Fibroblast of lung (primary cell): ENCODE data around the gene CCDC7. TPM values are rescaled to one million over a fixed set of nuclear protein-coding genes. Genes with fewer than 3 reads are reported as not detected.

Experiments used
- DNase-seq, 2 donors: peaks; one replicate each; pipeline versions ENCODE4 v3.0.0 to v3.0.0-alpha.2; 2010; ENCODE audit warnings: low read depth in 2 of 2
- H2AFZ ChIP-seq: 2 replicates; pipeline ENCODE4 v1.5.1; 2012; ENCODE audit warnings: low read length, control low read depth, inconsistent platforms
- H3K27ac ChIP-seq: 2 replicates; pipeline ENCODE4 v1.5.1; 2011; ENCODE audit warnings: low read length, control low read depth; ENCODE audit not compliant: insufficient read depth
- H3K27me3 ChIP-seq: 2 replicates; pipeline ENCODE4 v1.5.1; 2011; ENCODE audit warnings: mild to moderate bottlenecking, low read length; ENCODE audit not compliant: control insufficient read depth, insufficient read depth
- H3K36me3 ChIP-seq: 2 replicates; pipeline ENCODE4 v1.5.1; 2011; ENCODE audit warnings: low read length; ENCODE audit not compliant: control insufficient read depth, insufficient read depth
- H3K4me1 ChIP-seq: 2 replicates; pipeline ENCODE4 v1.5.1; 2011; ENCODE audit warnings: low read length; ENCODE audit not compliant: control insufficient read depth, insufficient read depth; ENCODE audit errors: extremely low read depth
- H3K4me2 ChIP-seq: 2 replicates; pipeline ENCODE4 v1.5.1; 2011; ENCODE audit warnings: low read length, control low read depth; ENCODE audit not compliant: insufficient read depth; ENCODE audit errors: extremely low read depth
- H3K4me3 ChIP-seq, 4 experiments: fragments of 200-600 bp in 1 of 4; sonication (generic) in 1 of 4; replicated peaks in 1 of 4; 2 replicates each; pipeline ENCODE4 v1.5.1; 2011 to 2016; ENCODE audit warnings: low read length in 4 of 4, low read depth in 3 of 4, mild to moderate bottlenecking in 3 of 4, control low read depth in 2 of 4, inconsistent platforms in 1 of 4, mixed read lengths in 1 of 4; ENCODE audit not compliant: insufficient read depth in 1 of 4; ENCODE audit errors: control extremely low read depth in 1 of 4
- H3K79me2 ChIP-seq: 2 replicates; pipeline ENCODE4 v1.5.1; 2012; ENCODE audit warnings: mild to moderate bottlenecking, low read length, inconsistent platforms; ENCODE audit not compliant: control insufficient read depth, insufficient read depth
- H3K9ac ChIP-seq: 2 replicates; pipeline ENCODE4 v1.5.1; 2011; ENCODE audit warnings: mild to moderate bottlenecking, low read length, control low read depth; ENCODE audit not compliant: insufficient read depth
- H3K9me3 ChIP-seq: 2 replicates; pipeline ENCODE4 v1.5.1; 2012; ENCODE audit warnings: low read depth, low read length; ENCODE audit not compliant: control insufficient read depth, insufficient read depth
- H4K20me1 ChIP-seq: 2 replicates; pipeline ENCODE4 v1.5.1; 2011; ENCODE audit warnings: low read length; ENCODE audit not compliant: control insufficient read depth, insufficient read depth; ENCODE audit errors: extremely low read depth
- EZH2 ChIP-seq: IDR thresholded peaks from 2 replicates; pipeline ENCODE4 v1.5.1; 2012; ENCODE audit warnings: low read length, control low read depth, mild to moderate bottlenecking; ENCODE audit errors: missing control alignments
- polyA plus RNA-seq, 2 donors: library from polyadenylated mRNA; depleted of rRNA in 1 of 2; stranded (reverse) in 1 of 2; unstranded in 1 of 2; fragments of >200 nt; gene quantifications; 2 replicates each; pipeline ENCODE4 v1.2.1, GENCODE V29; 2011 to 2012; ENCODE audit warnings: missing spikeins in 1 of 2
- total RNA-seq: library from RNA; depleted of rRNA; stranded (reverse); fragments of >200 nt; gene quantifications from 2 replicates; pipeline ENCODE4 v1.2.1, GENCODE V29; 2014
- TF ChIP-seq, protein P1 (sequence below), 2 donors: IDR thresholded peaks in 1 of 2; conservative IDR thresholded peaks in 1 of 2; 1 replicate in 1 of 2; 2 replicates in 1 of 2; pipeline ENCODE4 v1.5.1; 2011 to 2012; ENCODE audit warnings: low read length in 2 of 2, control low read depth in 1 of 2, inconsistent platforms in 1 of 2, low read depth in 1 of 2, mild to moderate bottlenecking in 1 of 2

Gene CCDC7
- total and polyA plus RNA-seq, 2 donors (not counting 1 experiment from before 2014, with no cell fraction given) = 1.0 to 19.5 TPM

DNA sequence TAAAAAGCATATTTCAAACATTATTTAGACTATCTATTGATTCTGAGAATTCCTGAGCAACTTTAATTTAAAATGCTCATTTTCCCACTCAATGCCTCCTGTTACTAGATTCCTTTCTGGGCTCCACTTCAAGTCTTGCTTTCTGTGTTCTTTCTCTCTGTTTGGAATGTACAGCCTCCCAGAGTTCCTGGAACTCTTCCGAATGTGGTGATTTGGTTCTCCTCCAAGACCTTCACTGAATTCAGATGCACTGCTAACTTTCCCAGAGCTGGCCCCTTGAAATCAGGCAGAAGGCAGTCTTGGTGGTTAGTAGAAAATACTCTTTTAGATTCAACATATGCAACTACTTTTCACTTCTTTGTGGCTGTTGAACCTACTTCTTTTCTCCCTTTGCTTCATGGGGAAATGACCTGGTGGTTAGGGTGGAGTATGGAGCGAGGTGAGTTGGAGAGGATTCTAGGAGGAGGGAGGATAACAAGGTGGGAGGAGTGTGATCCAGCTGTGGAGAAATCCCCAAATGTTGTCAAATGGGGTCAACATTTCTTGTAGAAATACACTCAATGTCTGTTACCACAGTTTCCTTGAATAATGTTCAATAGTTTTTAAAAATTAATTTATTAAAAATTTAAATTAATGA is 27.9 kb upstream of the CCDC7 start:
- H3K4me3 ChIP-seq = peak overlapping the region in 1 of 4 experiments; percentile 17
- H3K9me3 ChIP-seq = no peaks in the 10 kb centered on the region
- no peaks in the 10 kb centered on the region for H3K27me3 ChIP-seq
- H4K20me1 ChIP-seq = no peaks in the 10 kb centered on the region
- H3K79me2 ChIP-seq = no peaks in the 10 kb centered on the region
- TF ChIP-seq, protein P1, sequence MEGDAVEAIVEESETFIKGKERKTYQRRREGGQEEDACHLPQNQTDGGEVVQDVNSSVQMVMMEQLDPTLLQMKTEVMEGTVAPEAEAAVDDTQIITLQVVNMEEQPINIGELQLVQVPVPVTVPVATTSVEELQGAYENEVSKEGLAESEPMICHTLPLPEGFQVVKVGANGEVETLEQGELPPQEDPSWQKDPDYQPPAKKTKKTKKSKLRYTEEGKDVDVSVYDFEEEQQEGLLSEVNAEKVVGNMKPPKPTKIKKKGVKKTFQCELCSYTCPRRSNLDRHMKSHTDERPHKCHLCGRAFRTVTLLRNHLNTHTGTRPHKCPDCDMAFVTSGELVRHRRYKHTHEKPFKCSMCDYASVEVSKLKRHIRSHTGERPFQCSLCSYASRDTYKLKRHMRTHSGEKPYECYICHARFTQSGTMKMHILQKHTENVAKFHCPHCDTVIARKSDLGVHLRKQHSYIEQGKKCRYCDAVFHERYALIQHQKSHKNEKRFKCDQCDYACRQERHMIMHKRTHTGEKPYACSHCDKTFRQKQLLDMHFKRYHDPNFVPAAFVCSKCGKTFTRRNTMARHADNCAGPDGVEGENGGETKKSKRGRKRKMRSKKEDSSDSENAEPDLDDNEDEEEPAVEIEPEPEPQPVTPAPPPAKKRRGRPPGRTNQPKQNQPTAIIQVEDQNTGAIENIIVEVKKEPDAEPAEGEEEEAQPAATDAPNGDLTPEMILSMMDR (conservative IDR thresholded peaks at IDR 0.05 in 1 of 2, IDR thresholded peaks at IDR 0.05 in 1 of 2; ENCODE audit: low read depth in 1 of 2, low read length in 2 of 2) = no peak
- no peak for TF ChIP-seq EZH2
- H3K27ac ChIP-seq = no peak overlapping the region
- no peaks in the 10 kb centered on the region for H3K36me3 ChIP-seq
- H3K4me1 ChIP-seq = peaks cover 4% of the 10 kb centered on the region
- H3K9ac ChIP-seq = no peak overlapping the region
- peak; percentile 89 to 96 for DNase-seq
- peak overlapping the region; percentile 2 for H3K4me2 ChIP-seq
- no peak overlapping the region for H2AFZ ChIP-seq

DNA sequence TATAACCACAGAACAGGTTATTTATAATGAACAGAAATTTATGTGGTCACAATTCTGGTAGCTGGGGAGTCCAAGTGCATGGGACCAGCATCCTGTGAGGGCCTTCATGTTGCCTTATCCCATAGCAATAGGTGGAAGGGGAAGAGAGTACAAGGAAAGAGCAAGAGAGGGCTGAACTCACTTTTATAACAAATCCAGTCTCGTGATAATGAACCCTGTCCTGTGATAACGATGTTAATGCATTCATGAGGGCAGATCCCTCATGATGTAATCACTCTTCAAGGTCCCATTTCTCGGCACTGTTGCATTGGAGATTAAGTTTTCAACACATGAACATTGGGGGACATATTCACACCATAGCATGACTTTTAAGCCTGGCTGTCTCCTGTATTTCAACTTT is 27.4 kb upstream of the CCDC7 start:
- H4K20me1 ChIP-seq = no peaks in the 10 kb centered on the region
- DNase-seq = no peak
- no peak overlapping the region for H3K27ac ChIP-seq
- H3K4me3 ChIP-seq = no peak overlapping the region
- no peaks in the 10 kb centered on the region for H3K27me3 ChIP-seq
- H3K36me3 ChIP-seq = no peaks in the 10 kb centered on the region
- H3K9me3 ChIP-seq = no peaks in the 10 kb centered on the region
- H3K79me2 ChIP-seq = no peaks in the 10 kb centered on the region
- H3K4me1 ChIP-seq = no peaks in the 10 kb centered on the region
- no peak overlapping the region for H2AFZ ChIP-seq
- TF ChIP-seq, protein P1 (conservative IDR thresholded peaks at IDR 0.05 in 1 of 2, IDR thresholded peaks at IDR 0.05 in 1 of 2; ENCODE audit: low read depth in 1 of 2, low read length in 2 of 2) = no peak
- TF ChIP-seq EZH2 = no peak
- no peak overlapping the region for H3K9ac ChIP-seq
- H3K4me2 ChIP-seq = no peak overlapping the region

DNA sequence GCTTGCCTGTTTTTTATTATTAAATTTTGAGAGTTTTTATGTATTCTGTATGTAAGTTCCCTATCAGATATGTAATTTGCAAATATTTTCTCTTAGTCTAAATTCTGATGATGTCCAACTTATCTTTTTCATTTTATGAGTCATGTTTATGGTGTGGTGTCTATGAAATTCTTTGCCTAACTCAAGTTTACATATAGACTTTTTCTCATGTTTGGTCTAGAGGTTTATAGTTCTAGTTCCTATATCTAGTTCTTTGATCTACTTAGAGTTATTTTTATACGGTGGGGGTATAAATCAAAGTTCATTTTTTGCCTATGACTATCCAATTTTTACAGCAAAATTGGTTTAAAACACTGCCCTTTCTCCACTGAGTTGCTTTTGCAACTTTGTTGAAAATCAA is 26.3 kb upstream of the CCDC7 start:
- H4K20me1 ChIP-seq = no peaks in the 10 kb centered on the region
- no peak overlapping the region for H3K4me3 ChIP-seq
- H3K27me3 ChIP-seq = no peaks in the 10 kb centered on the region
- no peak overlapping the region for H3K27ac ChIP-seq
- no peaks in the 10 kb centered on the region for H3K36me3 ChIP-seq
- no peak for TF ChIP-seq EZH2
- TF ChIP-seq, protein P1 (conservative IDR thresholded peaks at IDR 0.05 in 1 of 2, IDR thresholded peaks at IDR 0.05 in 1 of 2; ENCODE audit: low read depth in 1 of 2, low read length in 2 of 2) = no peak
- no peak for DNase-seq
- H2AFZ ChIP-seq = no peak overlapping the region
- no peak overlapping the region for H3K4me2 ChIP-seq
- no peaks in the 10 kb centered on the region for H3K79me2 ChIP-seq
- H3K9me3 ChIP-seq = no peaks in the 10 kb centered on the region
- H3K9ac ChIP-seq = no peak overlapping the region
- no peaks in the 10 kb centered on the region for H3K4me1 ChIP-seq
